ENCODE measurements around the gene DCBLD2. TPM values are rescaled to one million over a fixed set of nuclear protein-coding genes. Genes with fewer than 3 reads are reported as not detected.

Gene DCBLD2
- total RNA-seq, 3 donors from 2014 or later (not counting 1 experiment from before 2014, with no cell fraction given) = 0.66 to 0.99 (median 0.90) TPM

GRCh38 chr3:98805571-98805970, 95.9 kb downstream of the DCBLD2 start:
- WGBS (ENCODE audit: insufficient coverage) = 93% methylated on average over 4 of the region's 6 CpGs
- Histone ChIP-seq H3K27me3 (ENCODE audit: control insufficient read depth, insufficient read depth, low read length) (no peaks in the 10 kb centered on the region), H3K4me3 (ENCODE audit: low read length) (no peak overlapping the region), H3K27ac (ENCODE audit: low read length) (no peak overlapping the region), H3K4me1 (ENCODE audit: control insufficient read depth, insufficient read depth, low read length) (no peaks in the 10 kb centered on the region), H3K9me3 (ENCODE audit: control insufficient read depth, insufficient read depth, low read length) (no peaks in the 10 kb centered on the region), H3K36me3 (ENCODE audit: control insufficient read depth, insufficient read depth, low read length) (no peaks in the 10 kb centered on the region)
- Mint-ChIP-seq H3K27me3 (ENCODE audit: low read depth in 2 of 2) (no peaks in the 10 kb centered on the region), H3K9me3 (no peaks in the 10 kb centered on the region), H3K36me3 (no peaks in the 10 kb centered on the region), H3K4me3 (no peak overlapping the region), H3K27ac (no peak overlapping the region), H3K4me1 (no peaks in the 10 kb centered on the region)
- DNase-seq = no peak
- ATAC-seq = no peak
- no peak for TF ChIP-seq CTCF (IDR thresholded peaks at IDR 0.05)
- intact Hi-C loops (cut with micrococcal nuclease) = no loop called here

GRCh38 chr3:98801043-98801747, 100.3 kb downstream of the DCBLD2 start:
- no peaks in the 10 kb centered on the region for H3K36me3 Mint-ChIP-seq
- Histone ChIP-seq H3K27me3 (ENCODE audit: control insufficient read depth, insufficient read depth, low read length) (no peaks in the 10 kb centered on the region), H3K36me3 (ENCODE audit: control insufficient read depth, insufficient read depth, low read length) (no peaks in the 10 kb centered on the region), H3K4me3 (ENCODE audit: low read length) (no peak overlapping the region), H3K27ac (ENCODE audit: low read length) (no peak overlapping the region), H3K9me3 (ENCODE audit: control insufficient read depth, insufficient read depth, low read length) (no peaks in the 10 kb centered on the region), H3K4me1 (ENCODE audit: control insufficient read depth, insufficient read depth, low read length) (no peaks in the 10 kb centered on the region)
- no peaks in the 10 kb centered on the region for H3K27me3 Mint-ChIP-seq (ENCODE audit: low read depth in 2 of 2)
- H3K4me3 Mint-ChIP-seq = no peak overlapping the region
- DNase-seq = no peak
- 93% methylated on average over 7 of the region's 7 CpGs for WGBS (ENCODE audit: insufficient coverage)
- H3K27ac Mint-ChIP-seq = no peak overlapping the region
- no peak for ATAC-seq
- no peak for TF ChIP-seq CTCF (IDR thresholded peaks at IDR 0.05)
- H3K4me1 Mint-ChIP-seq = no peaks in the 10 kb centered on the region
- no peaks in the 10 kb centered on the region for H3K9me3 Mint-ChIP-seq
- intact Hi-C loops (cut with micrococcal nuclease) = no loop called here

GRCh38 chr3:98800401-98800800, 101.1 kb downstream of the DCBLD2 start:
- no peak for TF ChIP-seq CTCF (IDR thresholded peaks at IDR 0.05)
- no peak for ATAC-seq
- H3K4me1 Mint-ChIP-seq = no peaks in the 10 kb centered on the region

GRCh38 chr3:98799479-98799878, 102.0 kb downstream of the DCBLD2 start:
- no peaks in the 10 kb centered on the region for H3K27me3 Mint-ChIP-seq (ENCODE audit: low read depth in 2 of 2)
- ATAC-seq (no peak), DNase-seq (no peak)
- WGBS (ENCODE audit: insufficient coverage) = 83% methylated on average over 3 of the region's 3 CpGs
- H3K4me3 Mint-ChIP-seq = no peak overlapping the region
- no peak overlapping the region for H3K27ac Mint-ChIP-seq
- Histone ChIP-seq H3K9me3 (ENCODE audit: control insufficient read depth, insufficient read depth, low read length) (no peaks in the 10 kb centered on the region), H3K36me3 (ENCODE audit: control insufficient read depth, insufficient read depth, low read length) (no peaks in the 10 kb centered on the region), H3K27me3 (ENCODE audit: control insufficient read depth, insufficient read depth, low read length) (no peaks in the 10 kb centered on the region), H3K4me1 (ENCODE audit: control insufficient read depth, insufficient read depth, low read length) (no peaks in the 10 kb centered on the region), H3K4me3 (ENCODE audit: low read length) (no peak overlapping the region), H3K27ac (ENCODE audit: low read length) (no peak overlapping the region)
- H3K4me1 Mint-ChIP-seq = no peaks in the 10 kb centered on the region
- no peak for TF ChIP-seq CTCF (IDR thresholded peaks at IDR 0.05)
- no peaks in the 10 kb centered on the region for H3K9me3 Mint-ChIP-seq
- intact Hi-C loops (cut with micrococcal nuclease) = no loop called here
- no peaks in the 10 kb centered on the region for H3K36me3 Mint-ChIP-seq

More at GRCh38 chr3:98800401-98800800, 101.1 kb downstream of the DCBLD2 start:
- Histone ChIP-seq H3K27me3 (ENCODE audit: control insufficient read depth, insufficient read depth, low read length) (no peaks in the 10 kb centered on the region), H3K36me3 (ENCODE audit: control insufficient read depth, insufficient read depth, low read length) (no peaks in the 10 kb centered on the region), H3K4me3 (ENCODE audit: low read length) (no peak overlapping the region), H3K9me3 (ENCODE audit: control insufficient read depth, insufficient read depth, low read length) (no peaks in the 10 kb centered on the region), H3K27ac (ENCODE audit: low read length) (no peak overlapping the region), H3K4me1 (ENCODE audit: control insufficient read depth, insufficient read depth, low read length) (no peaks in the 10 kb centered on the region)
- intact Hi-C loops (cut with micrococcal nuclease) = no loop called here
- Mint-ChIP-seq H3K27me3 (ENCODE audit: low read depth in 2 of 2) (no peaks in the 10 kb centered on the region), H3K9me3 (no peaks in the 10 kb centered on the region), H3K36me3 (no peaks in the 10 kb centered on the region), H3K4me3 (no peak overlapping the region), H3K27ac (no peak overlapping the region)
- whole genome bisulfite sequencing (ENCODE audit: insufficient coverage) = 96% methylated on average over 3 of the region's 3 CpGs
- no peak for DNase-seq

All from natural killer cell (primary cell).